GM23338 (cell line): ENCODE measurements around the gene TUBB. TPM values are rescaled to one million over a fixed set of nuclear protein-coding genes. Genes with fewer than 3 reads are reported as not detected.

Source experiments
- polyA plus RNA-seq: library from polyadenylated mRNA; unstranded; fragments of >200 nt; fragmentation: Nextera tagmentation; extraction: Ambion mirVana; gene quantifications from 2 replicates; pipeline ENCODE4 v1.2.1, GENCODE V29; 2016
- small RNA-seq: library from RNA; depleted of rRNA; stranded (forward); fragments of <200 nt; gene quantifications from one replicate; pipeline ENCODE3, GENCODE V24; 2014; ENCODE audit warnings: low replicate concordance
- total RNA-seq: library from RNA; depleted of rRNA; stranded (reverse); fragments of >200 nt; shearing (Covaris generic); gene quantifications from 2 replicates; pipeline ENCODE4 v1.2.3, GENCODE V29; 2014; rRNA removed

The TUBB gene
- total and polyA plus RNA-seq, 2 experiments from 2014 or later: 1,041 to 1,704 TPM

Small RNA genes lying within 50 kb of the gene (small RNA-seq; reads per million reads assigned to genes)
- gene RF00019: not detected
- not detected for gene RN7SL353P

Other genes starting within 250 kb of the TUBB start
- 36.0 and 44.2 TPM in 2 replicates for gene HLA-E, start 230.8 kb upstream of the TUBB start, total RNA-seq
- 15.6 and 15.9 TPM in 2 replicates for gene HLA-E, start 230.8 kb upstream of the TUBB start, polyA plus RNA-seq
- 29.6 and 42.5 TPM in 2 replicates for gene GNL1, start 163.9 kb upstream of the TUBB start, total RNA-seq
- 30.8 and 31.4 TPM in 2 replicates for gene GNL1, start 163.9 kb upstream of the TUBB start, polyA plus RNA-seq
- 7.5 and 15.2 TPM in 2 replicates for gene PRR3, start 163.1 kb upstream of the TUBB start, total RNA-seq
- gene PRR3, start 163.1 kb upstream of the TUBB start, polyA plus RNA-seq: 8.2 and 10.9 TPM in 2 replicates
- gene ABCF1, start 148.9 kb upstream of the TUBB start, total RNA-seq: 85.8 and 92.6 TPM in 2 replicates
- 244 and 279 TPM in 2 replicates for gene ABCF1, start 148.9 kb upstream of the TUBB start, polyA plus RNA-seq
- 41.0 and 41.3 TPM in 2 replicates for gene PPP1R10, start 103.1 kb upstream of the TUBB start, total RNA-seq
- 41.9 and 42.9 TPM in 2 replicates for gene PPP1R10, start 103.1 kb upstream of the TUBB start, polyA plus RNA-seq
- 49.1 and 49.2 TPM in 2 replicates for gene MRPS18B, start 102.5 kb upstream of the TUBB start, total RNA-seq
- 73.6 and 78.8 TPM in 2 replicates for gene MRPS18B, start 102.5 kb upstream of the TUBB start, polyA plus RNA-seq
- gene ATAT1, start 93.5 kb upstream of the TUBB start, total RNA-seq: 8.9 and 12.8 TPM in 2 replicates
- 20.6 and 23.0 TPM in 2 replicates for gene ATAT1, start 93.5 kb upstream of the TUBB start, polyA plus RNA-seq
- gene C6orf136, start 73.2 kb upstream of the TUBB start, total RNA-seq: 4.7 and 12.5 TPM in 2 replicates
- 24.5 and 27.5 TPM in 2 replicates for gene C6orf136, start 73.2 kb upstream of the TUBB start, polyA plus RNA-seq
- gene DHX16, start 47.3 kb upstream of the TUBB start, total RNA-seq: 30.8 and 31.3 TPM in 2 replicates
- 16.0 and 16.2 TPM in 2 replicates for gene DHX16, start 47.3 kb upstream of the TUBB start, polyA plus RNA-seq
- 18.2 and 19.2 TPM in 2 replicates for gene PPP1R18, start 33.7 kb upstream of the TUBB start, total RNA-seq
- 17.1 and 21.2 TPM in 2 replicates for gene PPP1R18, start 33.7 kb upstream of the TUBB start, polyA plus RNA-seq
- gene NRM, start 29.4 kb upstream of the TUBB start, total RNA-seq: 11.3 and 13.8 TPM in 2 replicates
- gene NRM, start 29.4 kb upstream of the TUBB start, polyA plus RNA-seq: 29.7 and 33.8 TPM in 2 replicates
- gene MDC1, start 3.1 kb upstream of the TUBB start, total RNA-seq: 28.9 and 32.7 TPM in 2 replicates
- gene MDC1, start 3.1 kb upstream of the TUBB start, polyA plus RNA-seq: 17.2 and 19.7 TPM in 2 replicates
- gene FLOT1, start 22.3 kb downstream of the TUBB start, total RNA-seq: 70.4 and 94.5 TPM in 2 replicates
- 72.2 and 75.1 TPM in 2 replicates for gene FLOT1, start 22.3 kb downstream of the TUBB start, polyA plus RNA-seq
- gene IER3, start 24.2 kb downstream of the TUBB start, total RNA-seq: 14.1 and 19.9 TPM in 2 replicates
- 21.2 and 23.3 TPM in 2 replicates for gene IER3, start 24.2 kb downstream of the TUBB start, polyA plus RNA-seq
- gene DDR1, start 164.2 kb downstream of the TUBB start, total RNA-seq: 140 and 154 TPM in 2 replicates
- gene DDR1, start 164.2 kb downstream of the TUBB start, polyA plus RNA-seq: 58.3 and 71.6 TPM in 2 replicates
- 32.6 and 46.5 TPM in 2 replicates for gene GTF2H4, start 187.9 kb downstream of the TUBB start, total RNA-seq
- gene GTF2H4, start 187.9 kb downstream of the TUBB start, polyA plus RNA-seq: 14.1 and 14.8 TPM in 2 replicates
- 34.0 and 36.4 TPM in 2 replicates for gene VARS2, start 193.9 kb downstream of the TUBB start, total RNA-seq
- 13.7 and 14.2 TPM in 2 replicates for gene VARS2, start 193.9 kb downstream of the TUBB start, polyA plus RNA-seq
- gene SFTA2, start 211.8 kb downstream of the TUBB start, total RNA-seq: not detected in 2 replicates
- gene SFTA2, start 211.8 kb downstream of the TUBB start, polyA plus RNA-seq: not detected in 2 replicates
- gene MUCL3, start 220.6 kb downstream of the TUBB start, total RNA-seq: 0.12 TPM in 1 of 2 replicates, not detected in the other
- gene MUCL3, start 220.6 kb downstream of the TUBB start, polyA plus RNA-seq: 0.32 and 0.40 TPM in 2 replicates